GM23338 (cell line): ENCODE results near the gene MAT2B. TPM values are rescaled to one million over a fixed set of nuclear protein-coding genes. Genes with fewer than 3 reads are reported as not detected.

Source experiments
- ATAC-seq: fragments of 200-7000 bp; cut with Tn5 transposase; 3 replicates; pipeline ENCODE4 v1.9.1; 2020
- DNase-seq: peaks from one replicate; pipeline ENCODE4 v3.0.0-alpha.2; 2015; ENCODE audit warnings: low spot score
- H2AFZ ChIP-seq: fragments of 200-600 bp; sonication (generic); 2 replicates; pipeline ENCODE4 v1.8.0; 2016; ENCODE audit warnings: antibody characterized with exemption, mild to moderate bottlenecking, moderate library complexity
- H3F3A ChIP-seq: fragments of 200-600 bp; sonication (generic); replicated peaks from 2 replicates; pipeline ENCODE4 v1.8.0; 2017; ENCODE audit warnings: antibody characterized with exemption, mixed run types, low read depth
- H3K27ac ChIP-seq: fragments of 200-600 bp; sonication (generic); 2 replicates; pipeline ENCODE4 v1.6.1; 2016; ENCODE audit warnings: low read depth
- H3K27me3 ChIP-seq: fragments of 200-600 bp; sonication (generic); 2 replicates; pipeline ENCODE4 v1.8.0; 2016; ENCODE audit warnings: mild to moderate bottlenecking, mixed run types, moderate library complexity; ENCODE audit not compliant: insufficient read depth
- H3K36me3 ChIP-seq: fragments of 200-600 bp; sonication (generic); 2 replicates; pipeline ENCODE4 v1.8.0; 2016; ENCODE audit warnings: mild to moderate bottlenecking; ENCODE audit not compliant: insufficient read depth
- H3K4me1 ChIP-seq: fragments of 200-600 bp; sonication (generic); 2 replicates; pipeline ENCODE4 v1.8.0; 2016; ENCODE audit warnings: mild to moderate bottlenecking, moderate library complexity; ENCODE audit not compliant: insufficient read depth
- H3K4me2 ChIP-seq: fragments of 200-600 bp; sonication (generic); 2 replicates; pipeline ENCODE4 v1.7.1; 2017; ENCODE audit warnings: mixed run types
- H3K4me3 ChIP-seq: fragments of 200-600 bp; sonication (generic); 2 replicates; pipeline ENCODE4 v1.6.1; 2016; ENCODE audit warnings: mixed run types
- H3K79me2 ChIP-seq: fragments of 200-600 bp; sonication (generic); replicated peaks from 2 replicates; pipeline ENCODE4 v1.8.0; 2017; ENCODE audit warnings: mild to moderate bottlenecking; ENCODE audit not compliant: insufficient read depth
- H3K9me2 ChIP-seq: fragments of 200-600 bp; sonication (generic); 2 replicates; pipeline ENCODE4 v1.8.0; 2017; ENCODE audit not compliant: insufficient read depth
- H4K20me1 ChIP-seq: fragments of 200-600 bp; sonication (generic); replicated peaks from 2 replicates; pipeline ENCODE4 v1.8.0; 2017; ENCODE audit warnings: mild to moderate bottlenecking; ENCODE audit not compliant: insufficient read depth
- H3K27ac Mint-ChIP-seq: 2 replicates; pipeline ENCODE4 v1.8.0; 2020; ENCODE audit warnings: inconsistent platforms, mild to moderate bottlenecking, moderate library complexity, mixed read lengths
- H3K27me3 Mint-ChIP-seq: 3 replicates; pipeline ENCODE4 v1.8.0; 2022; ENCODE audit warnings: low read depth, mild to moderate bottlenecking, moderate library complexity, mixed read lengths, inconsistent platforms; ENCODE audit not compliant: insufficient read depth, poor library complexity
- H3K36me3 Mint-ChIP-seq: 3 replicates; pipeline ENCODE4 v1.8.0; 2021; ENCODE audit warnings: low read depth, mild to moderate bottlenecking, inconsistent platforms, moderate library complexity, mixed read lengths
- H3K4me1 Mint-ChIP-seq: 3 replicates; pipeline ENCODE4 v1.8.0; 2020; ENCODE audit warnings: mild to moderate bottlenecking, inconsistent platforms, mixed read lengths
- H3K4me3 Mint-ChIP-seq: 3 replicates; pipeline ENCODE4 v1.8.0; 2021; ENCODE audit warnings: moderate library complexity, mild to moderate bottlenecking, inconsistent platforms, mixed read lengths
- H3K9me3 Mint-ChIP-seq: 3 replicates; pipeline ENCODE4 v1.8.0; 2020; ENCODE audit warnings: moderate library complexity, mild to moderate bottlenecking, inconsistent platforms, mixed read lengths
- CREB1 ChIP-seq: fragments of 250-450 bp; sonication (Bioruptor Pico); IDR thresholded peaks from 2 replicates; pipeline ENCODE4 v1.5.0; 2020; ENCODE audit warnings: low read depth, mild to moderate bottlenecking, moderate library complexity
- CTCF ChIP-seq, 2 experiments: fragments of 200-600 bp in 1 of 2; sonication (generic) in 1 of 2; conservative IDR thresholded peaks; 2 replicates each; pipeline versions ENCODE4 v1.5.1 to v1.6.1; 2016 to 2017; ENCODE audit warnings: antibody characterized with exemption in 2 of 2, low read depth in 2 of 2, mild to moderate bottlenecking in 2 of 2, moderate library complexity in 1 of 2
- ETS1 ChIP-seq: IDR thresholded peaks from 2 replicates; pipeline ENCODE4 v1.6.1; 2016; ENCODE audit warnings: antibody characterized with exemption
- EZH2 ChIP-seq: fragments of 200-600 bp; sonication (generic); IDR thresholded peaks from one replicate; pipeline ENCODE4 v1.8.0; 2017; ENCODE audit warnings: antibody characterized with exemption, mild to moderate bottlenecking, low read depth; ENCODE audit not compliant: unreplicated experiment
- EZH2phosphoT487 ChIP-seq: fragments of 200-600 bp; sonication (generic); IDR thresholded peaks from one replicate; pipeline ENCODE4 v1.8.1; 2018; ENCODE audit warnings: antibody characterized with exemption; ENCODE audit not compliant: unreplicated experiment
- JUNB ChIP-seq: IDR thresholded peaks from one replicate; pipeline ENCODE4 v1.6.1; 2016; ENCODE audit warnings: antibody characterized with exemption; ENCODE audit not compliant: unreplicated experiment
- NANOG ChIP-seq: IDR thresholded peaks from 2 replicates; pipeline ENCODE4 v1.6.1; 2016; ENCODE audit warnings: antibody characterized with exemption, borderline replicate concordance
- POLR2AphosphoS5 ChIP-seq: IDR thresholded peaks from 2 replicates; pipeline ENCODE4 v1.6.1; 2016; ENCODE audit warnings: antibody characterized with exemption, low read depth
- REST ChIP-seq: IDR thresholded peaks from one replicate; pipeline ENCODE4 v1.6.1; 2018; ENCODE audit warnings: antibody characterized with exemption; ENCODE audit not compliant: unreplicated experiment
- STAT1 ChIP-seq: IDR thresholded peaks from one replicate; pipeline ENCODE4 v1.6.1; 2016; ENCODE audit warnings: antibody characterized with exemption; ENCODE audit not compliant: unreplicated experiment
- ZNF114 ChIP-seq: fragments of 250-450 bp; sonication (Bioruptor Pico); IDR thresholded peaks from 2 replicates; pipeline ENCODE4 v1.5.0; 2020; ENCODE audit warnings: mild to moderate bottlenecking, moderate library complexity
- ZNF331 ChIP-seq: fragments of 250-450 bp; sonication (Bioruptor Pico); IDR thresholded peaks from 2 replicates; pipeline ENCODE4 v1.5.0; 2020; ENCODE audit warnings: low read depth, mild to moderate bottlenecking, moderate library complexity
- ZNF462 ChIP-seq: fragments of 250-450 bp; sonication (Bioruptor Pico); IDR thresholded peaks from 2 replicates; pipeline ENCODE4 v1.5.0; 2020; ENCODE audit warnings: mild to moderate bottlenecking, moderate library complexity
- polyA plus RNA-seq: library from polyadenylated mRNA; unstranded; fragments of >200 nt; fragmentation: Nextera tagmentation; extraction: Ambion mirVana; gene quantifications from 2 replicates; pipeline ENCODE4 v1.2.1, GENCODE V29; 2016
- total RNA-seq: library from RNA; depleted of rRNA; stranded (reverse); fragments of >200 nt; shearing (Covaris generic); gene quantifications from 2 replicates; pipeline ENCODE4 v1.2.3, GENCODE V29; 2014

MAT2B gene
- total and polyA plus RNA-seq, 2 experiments from 2014 or later = 81.4 to 120 TPM

GRCh38 chr5:163567811-163568210, 62.4 kb downstream of the MAT2B start:
- DNase-seq (no peak), ATAC-seq (no peak)
- TF ChIP-seq EZH2 (no peak), CTCF (conservative IDR thresholded peaks at IDR 0.05; ENCODE audit: low read depth in 2 of 2) (no peak), REST (no peak), CREB1 (CRISPR knock-in tag) (no peak), ZNF114 (no peak), ZNF331 (CRISPR knock-in tag) (no peak), JUNB (no peak), EZH2phosphoT487 (no peak), ETS1 (no peak), NANOG (no peak), ZNF462 (CRISPR knock-in tag) (no peak), STAT1 (no peak), POLR2AphosphoS5 (no peak)
- Histone ChIP-seq H3K9me2 (no peaks in the 10 kb centered on the region), H3K27me3 (peaks cover 32% of the 10 kb centered on the region), H3K4me2 (peak overlapping the region; percentile 83), H3K79me2 (no peaks in the 10 kb centered on the region), H3K27ac (no peak overlapping the region), H3K4me3 (no peak overlapping the region), H3F3A (peaks cover 11% of the 10 kb centered on the region), H4K20me1 (no peaks in the 10 kb centered on the region), H2AFZ (no peak overlapping the region), H3K4me1 (peaks cover 53% of the 10 kb centered on the region), H3K36me3 (no peaks in the 10 kb centered on the region)
- Mint-ChIP-seq H3K4me3 (no peak overlapping the region), H3K4me1 (peaks cover 50% of the 10 kb centered on the region), H3K27ac (no peak overlapping the region), H3K36me3 (no peaks in the 10 kb centered on the region), H3K9me3 (no peaks in the 10 kb centered on the region), H3K27me3 (peaks cover 30% of the 10 kb centered on the region)
